Activated CD8-positive, alpha-beta memory T cell treated with anti-CD3 and anti-CD28 coated beads for 48 hours (primary cell): ENCODE data around the gene OR10K1.
"Not testable (repeated sequence)": the region's sequence is repeated elsewhere in the genome, so short reads cannot be mapped to it uniquely, and the experiment has no call there.

Experiments
- DNase-seq, 3 experiments: peaks; one replicate each; pipeline ENCODE4 v3.0.0-alpha.2; 2020; ENCODE audit warnings: low read depth in 2 of 3, low spot score in 2 of 3

OR10K1 gene, protein sequence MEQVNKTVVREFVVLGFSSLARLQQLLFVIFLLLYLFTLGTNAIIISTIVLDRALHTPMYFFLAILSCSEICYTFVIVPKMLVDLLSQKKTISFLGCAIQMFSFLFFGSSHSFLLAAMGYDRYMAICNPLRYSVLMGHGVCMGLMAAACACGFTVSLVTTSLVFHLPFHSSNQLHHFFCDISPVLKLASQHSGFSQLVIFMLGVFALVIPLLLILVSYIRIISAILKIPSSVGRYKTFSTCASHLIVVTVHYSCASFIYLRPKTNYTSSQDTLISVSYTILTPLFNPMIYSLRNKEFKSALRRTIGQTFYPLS

DNA sequence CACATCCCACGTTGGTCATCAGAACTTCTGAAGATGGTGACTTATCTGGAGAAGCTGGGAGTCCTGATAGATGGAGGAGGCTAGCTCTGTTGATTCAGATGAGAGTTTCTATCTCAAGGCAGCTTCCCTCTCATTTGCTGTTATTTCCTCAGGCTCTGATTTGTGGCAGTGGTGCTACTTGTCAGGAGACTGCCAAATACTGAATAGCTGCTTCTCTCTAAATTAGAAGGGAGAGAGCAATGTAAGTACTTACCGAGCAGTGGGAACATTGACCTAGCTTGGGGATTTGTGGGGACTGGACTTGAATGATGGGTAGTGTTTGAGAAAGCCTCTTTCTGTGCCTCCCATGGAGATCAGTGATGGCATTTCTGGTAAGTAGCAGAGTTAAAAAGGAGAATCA is at the start of gene OR10K1:
TSS of gene OR10K1 (plus strand) at position 301 of the 400 bp plus-strand sequence. CDS start 3,728 bp downstream, outside the sequence.
- DNase-seq = no peak

GRCh38 chr1:158414651-158415345 is 46.8 kb upstream of the OR10K1 start:
- no peak for DNase-seq

GRCh38 chr1:158417586-158417985 is 44.0 kb upstream of the OR10K1 start:
- DNase-seq = no peak

GRCh38 chr1:158422212-158422611 is 39.4 kb upstream of the OR10K1 start:
- no peak for DNase-seq

DNA sequence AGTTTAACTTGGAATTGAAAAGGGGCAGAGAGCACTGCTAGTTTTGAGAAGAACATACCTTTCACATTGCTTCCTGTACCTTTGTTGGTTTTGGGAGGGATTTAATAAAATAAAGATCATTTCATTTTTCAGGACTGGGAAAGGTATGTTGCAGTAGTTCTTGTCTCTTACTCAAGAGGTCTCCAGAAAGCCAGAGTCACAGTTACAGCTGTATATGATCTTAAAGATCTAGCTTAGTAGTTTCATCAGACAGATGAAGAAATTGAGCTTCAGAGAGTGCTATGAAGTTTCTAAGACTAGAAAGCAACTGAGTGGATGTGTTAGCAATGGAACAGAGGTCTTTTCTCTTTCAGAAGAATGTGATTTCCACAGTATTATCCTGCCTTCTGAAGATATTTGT is 36.6 kb upstream of the OR10K1 start:
- no peak for DNase-seq

DNA sequence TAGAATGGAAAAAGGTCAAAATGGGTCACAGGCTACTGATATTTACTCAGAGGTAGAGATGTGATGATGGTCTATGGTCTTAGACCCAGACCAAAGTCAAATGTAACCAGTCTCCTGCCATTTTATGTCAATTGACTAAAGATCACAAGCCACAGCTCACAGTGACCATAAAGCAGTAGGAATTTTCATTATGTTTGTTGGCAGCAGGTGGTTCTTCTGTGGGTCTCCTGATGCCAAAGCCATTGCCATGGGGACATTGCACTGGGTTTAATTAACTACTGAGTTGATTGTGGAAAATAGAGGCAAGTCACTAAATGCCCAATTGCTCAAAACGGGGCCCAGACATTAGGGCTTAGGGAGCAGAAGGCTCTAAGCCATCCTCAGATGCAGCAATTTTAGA is 35.5 kb upstream of the OR10K1 start, which contains the start of gene OR10K2:
TSS of gene OR10K2 (minus strand) at position 101 of the 400 bp plus-strand sequence. CDS start 5,371 bp downstream, outside the sequence.
- DNase-seq = no peak

DNA sequence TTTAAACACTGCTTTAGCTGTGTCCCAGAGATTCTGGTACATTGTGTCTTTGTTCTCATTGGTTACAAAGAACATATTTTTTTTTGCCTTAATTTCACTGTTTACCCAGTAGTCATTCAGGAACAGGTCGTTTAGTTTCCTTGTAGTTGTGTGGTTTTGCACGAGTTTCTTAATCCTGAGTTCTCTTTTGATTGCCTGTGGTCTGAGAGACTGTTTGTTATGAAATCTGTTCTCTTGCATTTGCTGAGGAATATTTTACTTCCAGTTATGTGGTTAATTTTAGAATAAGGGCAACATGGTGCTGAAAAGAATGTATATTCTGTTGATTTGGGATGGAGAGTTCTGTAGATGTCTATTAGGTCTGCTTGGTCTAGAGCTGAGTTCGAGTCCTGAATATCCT is 31.5 kb upstream of the OR10K1 start:
- DNase-seq = not testable (repeated sequence)

DNA sequence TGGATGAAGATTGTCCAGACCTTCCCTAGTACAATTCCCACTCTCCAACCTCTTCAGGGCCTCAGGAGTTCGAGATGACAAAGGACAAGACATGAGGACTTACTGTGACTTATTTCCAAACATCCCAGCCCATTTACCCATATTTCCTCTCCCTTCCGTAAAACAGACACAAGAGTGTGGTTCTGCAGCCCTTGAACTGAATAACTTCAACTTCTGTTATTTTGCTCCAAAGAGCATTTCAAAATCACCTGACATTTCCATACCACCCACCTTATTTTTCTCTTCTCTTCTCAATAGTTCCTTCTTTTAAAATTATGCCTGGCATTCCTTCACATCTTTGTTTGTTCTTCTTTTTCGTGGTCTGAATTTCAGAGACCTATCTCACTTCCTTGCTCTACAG is 26.9 kb upstream of the OR10K1 start:
- DNase-seq = no peak

GRCh38 chr1:158445376-158445775 is 16.3 kb upstream of the OR10K1 start:
- DNase-seq = no peak

DNA sequence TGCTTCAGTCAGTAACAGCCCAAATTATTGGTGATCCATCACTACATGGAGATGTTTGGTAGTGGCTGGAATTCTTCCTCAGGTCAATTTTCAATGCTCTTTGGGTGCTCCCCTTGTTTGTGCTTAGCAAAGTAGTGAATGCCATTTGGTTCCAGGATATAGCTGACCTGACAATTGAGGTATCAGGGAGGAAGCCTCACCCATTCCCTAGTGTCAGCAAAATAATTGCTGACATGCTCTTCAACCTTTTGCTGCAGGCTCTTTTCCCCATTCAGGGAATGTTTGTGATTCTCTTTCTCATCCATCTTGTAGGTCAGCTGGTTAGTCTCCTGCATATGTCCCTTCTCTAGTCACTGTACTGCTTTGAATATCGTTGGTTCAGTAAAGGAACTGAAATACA is 7.1 kb upstream of the OR10K1 start:
- no peak for DNase-seq

DNA sequence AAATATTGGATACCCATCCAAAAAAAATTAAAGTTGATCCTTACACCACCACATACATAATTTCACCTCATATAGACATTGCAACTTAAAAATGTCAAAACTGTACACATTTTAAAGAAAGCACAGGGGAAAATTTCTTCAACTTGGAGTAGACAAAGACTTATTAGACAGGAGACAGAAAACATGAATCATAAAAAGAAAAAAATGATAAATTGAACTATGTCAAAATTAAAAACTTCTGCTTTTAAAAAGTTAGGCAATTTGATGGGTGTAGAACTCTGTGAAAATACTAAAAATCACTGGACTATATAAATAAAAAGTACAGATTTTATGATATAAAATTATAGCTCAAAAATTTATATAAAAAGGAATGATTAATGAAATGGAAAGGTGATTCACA is 4.4 kb upstream of the OR10K1 start:
- no peak for DNase-seq

GRCh38 chr1:158458263-158458662 is 3.4 kb upstream of the OR10K1 start:
- no peak for DNase-seq

- DNase-seq = no peak
Observed at GRCh38 chr1:158471920-158472319, 10.3 kb downstream of the OR10K1 start, which contains the start of gene OR10R2. TSS of gene OR10R2 (plus strand) at chr1:158472220. CDS start at chr1:158472326, 106 bp downstream.

GRCh38 chr1:158485455-158485854 is 23.8 kb downstream of the OR10K1 start:
- no peak for DNase-seq

DNA sequence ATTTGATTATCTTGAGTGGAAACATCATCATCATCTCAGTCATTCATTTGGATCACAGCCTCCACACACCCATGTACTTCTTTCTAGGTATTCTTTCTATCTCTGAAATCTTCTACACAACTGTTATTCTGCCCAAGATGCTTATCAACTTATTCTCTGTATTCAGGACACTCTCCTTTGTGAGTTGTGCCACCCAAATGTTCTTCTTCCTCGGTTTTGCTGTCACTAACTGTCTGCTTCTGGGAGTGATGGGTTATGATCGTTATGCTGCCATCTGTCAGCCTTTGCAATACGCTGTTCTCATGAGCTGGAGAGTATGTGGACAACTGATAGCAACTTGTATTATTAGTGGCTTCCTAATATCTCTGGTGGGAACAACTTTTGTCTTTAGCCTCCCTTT is 29.7 kb downstream of the OR10K1 start:
- DNase-seq = no peak

GRCh38 chr1:158493054-158493453 is 31.4 kb downstream of the OR10K1 start:
- DNase-seq = no peak

- DNase-seq = no peak
Observed at GRCh38 chr1:158494796-158495195, 33.2 kb downstream of the OR10K1 start.

DNA sequence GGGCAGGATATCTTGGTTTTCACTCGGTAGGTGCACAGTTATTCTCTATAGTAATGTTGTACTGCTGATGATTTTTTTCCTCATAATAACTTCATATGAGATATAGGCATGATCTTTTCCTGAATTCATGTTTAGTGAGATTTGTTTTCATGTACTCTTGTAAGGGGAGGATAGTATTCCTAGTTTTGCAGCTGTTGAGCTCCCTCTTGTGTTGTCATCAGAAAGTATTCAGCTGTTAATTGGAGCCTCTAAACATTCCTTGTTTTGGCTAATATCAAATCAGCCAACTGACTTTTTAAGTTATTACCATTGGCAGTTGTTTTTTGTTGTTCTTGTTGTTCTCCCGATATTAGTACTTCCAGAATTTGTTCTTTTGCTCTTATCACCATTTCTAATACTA is 34.7 kb downstream of the OR10K1 start:
- DNase-seq = no peak

- no peak for DNase-seq
Observed at GRCh38 chr1:158506369-158506987, 44.8 kb downstream of the OR10K1 start.

- no peak for DNase-seq
Observed at GRCh38 chr1:158507511-158507910, 45.9 kb downstream of the OR10K1 start.

GRCh38 chr1:158509471-158510156 is 48.0 kb downstream of the OR10K1 start:
- DNase-seq = no peak
